Activated T-helper 17 cell treated with anti-CD3 and anti-CD28 coated beads, Interleukin-2, amount 50 U/mL, for 72 hours (primary cell): Measurements from ENCODE around the gene EEIG1. TPM values are rescaled to one million over a fixed set of nuclear protein-coding genes. Genes with fewer than 3 reads are reported as not detected.
A peak's percentile ranks its signal among the peaks of the same experiment; 100 is the strongest.

Experiments used
- ATAC-seq: fragments of 150-1000 bp; cut with Tn5 transposase; replicated peaks from 2 replicates; pipeline ENCODE4 v1.10.0; 2021; ENCODE audit warnings: mild to moderate bottlenecking, moderate library complexity
- H3K27ac Mint-ChIP-seq: one replicate; pipeline ENCODE4 v1.8.0; 2022; ENCODE audit warnings: mixed read lengths
- H3K27me3 Mint-ChIP-seq: one replicate; pipeline ENCODE4 v1.8.0; 2022; ENCODE audit warnings: mixed read lengths
- H3K36me3 Mint-ChIP-seq: one replicate; pipeline ENCODE4 v1.8.0; 2022; ENCODE audit warnings: low read depth, mild to moderate bottlenecking, mixed read lengths
- H3K4me1 Mint-ChIP-seq: one replicate; pipeline ENCODE4 v1.8.0; 2022; ENCODE audit warnings: mixed read lengths
- H3K4me3 Mint-ChIP-seq: one replicate; pipeline ENCODE4 v1.8.0; 2022; ENCODE audit warnings: mild to moderate bottlenecking, mixed read lengths
- H3K9me3 Mint-ChIP-seq: one replicate; pipeline ENCODE4 v1.8.0; 2022; ENCODE audit warnings: mixed read lengths
- total RNA-seq, 2 donors: library from RNA; stranded (reverse); gene quantifications; one replicate each; pipeline ENCODE4 v1.2.3, GENCODE V29; 2022

The EEIG1 gene
- total RNA-seq, 2 donors from 2014 or later = 29.6 to 37.8 TPM

- Mint-ChIP-seq H3K27ac (peak overlapping the region; percentile 86), H3K36me3 (peaks cover 5% of the 10 kb centered on the region)
- ATAC-seq = no peak
These were observed 17.8 kb downstream of the EEIG1 start for GRCh38 chr9:127963041-127963358.

GRCh38 chr9:127962278-127962677 is 18.5 kb downstream of the EEIG1 start:
- no peak for ATAC-seq
- H3K36me3 Mint-ChIP-seq = peaks cover 5% of the 10 kb centered on the region
- H3K27ac Mint-ChIP-seq = peak overlapping the region; percentile 86
- peaks cover 43% of the 10 kb centered on the region for H3K4me1 Mint-ChIP-seq
- no peaks in the 10 kb centered on the region for H3K9me3 Mint-ChIP-seq
- H3K27me3 Mint-ChIP-seq = no peaks in the 10 kb centered on the region
- peak overlapping the region; percentile 96 for H3K4me3 Mint-ChIP-seq

More at GRCh38 chr9:127963041-127963358, 17.8 kb downstream of the EEIG1 start:
- peak overlapping the region; percentile 96 for H3K4me3 Mint-ChIP-seq
- H3K4me1 Mint-ChIP-seq = peaks cover 50% of the 10 kb centered on the region
- H3K9me3 Mint-ChIP-seq = no peaks in the 10 kb centered on the region
- no peaks in the 10 kb centered on the region for H3K27me3 Mint-ChIP-seq

DNA sequence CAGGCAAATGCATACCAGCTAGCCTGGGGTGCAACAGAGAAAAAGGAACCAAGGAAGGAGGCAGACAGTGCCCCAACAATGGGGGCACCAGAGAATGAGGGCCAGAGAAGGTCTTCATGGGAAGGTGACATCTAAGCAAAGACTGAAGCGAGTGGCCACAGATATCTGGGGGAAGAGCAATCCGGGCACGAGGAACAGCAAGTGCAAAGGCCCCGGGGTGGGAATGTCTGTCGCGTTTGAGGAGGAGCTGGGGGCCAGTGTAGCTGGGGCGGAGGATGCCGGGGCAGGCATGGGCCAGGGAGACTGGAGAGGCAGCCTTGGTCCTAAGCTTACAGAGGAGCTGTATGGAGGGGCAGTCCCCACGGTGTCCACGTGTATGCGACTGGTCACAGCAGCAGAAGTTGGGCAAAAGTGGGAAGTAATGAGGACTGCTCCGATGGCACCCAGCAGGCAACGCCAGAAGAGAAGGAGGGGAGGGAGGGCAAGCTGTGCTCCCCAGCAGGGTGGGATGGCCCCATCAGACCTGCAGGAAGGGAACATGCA is 19.1 kb downstream of the EEIG1 start:
- peak overlapping the region; percentile 96 for H3K4me3 Mint-ChIP-seq
- no peak for ATAC-seq
- no peaks in the 10 kb centered on the region for H3K27me3 Mint-ChIP-seq
- H3K9me3 Mint-ChIP-seq = no peaks in the 10 kb centered on the region
- H3K4me1 Mint-ChIP-seq = peaks cover 37% of the 10 kb centered on the region
- H3K27ac Mint-ChIP-seq = peak overlapping the region; percentile 86
- peaks cover 5% of the 10 kb centered on the region for H3K36me3 Mint-ChIP-seq

DNA sequence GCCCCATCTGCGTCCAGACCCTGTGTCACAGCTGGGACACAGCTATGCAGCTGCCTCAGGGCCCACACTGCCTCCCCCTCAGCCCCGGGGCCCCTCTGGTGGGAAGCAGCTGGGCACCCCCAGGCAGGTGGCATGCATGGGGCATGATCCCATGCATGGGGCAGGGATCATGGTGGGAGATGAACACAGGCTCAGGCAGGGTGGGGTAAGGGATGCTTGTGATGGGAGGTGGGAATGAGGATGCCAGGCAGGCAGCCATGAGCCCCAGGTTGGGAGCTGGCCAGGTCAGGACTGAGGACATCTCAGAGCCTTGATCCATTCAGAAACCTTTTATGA is 19.7 kb downstream of the EEIG1 start:
- Mint-ChIP-seq H3K9me3 (no peaks in the 10 kb centered on the region), H3K4me3 (peak overlapping the region; percentile 96), H3K4me1 (peaks cover 39% of the 10 kb centered on the region), H3K27me3 (no peaks in the 10 kb centered on the region), H3K27ac (peak overlapping the region; percentile 86), H3K36me3 (peaks cover 5% of the 10 kb centered on the region)
- no peak for ATAC-seq

- no peaks in the 10 kb centered on the region for H3K27me3 Mint-ChIP-seq
- H3K27ac Mint-ChIP-seq = peak overlapping the region; percentile 86
- no peaks in the 10 kb centered on the region for H3K9me3 Mint-ChIP-seq
- H3K36me3 Mint-ChIP-seq = peaks cover 5% of the 10 kb centered on the region
- peaks cover 41% of the 10 kb centered on the region for H3K4me1 Mint-ChIP-seq
- no peak for ATAC-seq
- peak overlapping the region; percentile 96 for H3K4me3 Mint-ChIP-seq
These were observed 20.2 kb downstream of the EEIG1 start for GRCh38 chr9:127960410-127961154.

DNA sequence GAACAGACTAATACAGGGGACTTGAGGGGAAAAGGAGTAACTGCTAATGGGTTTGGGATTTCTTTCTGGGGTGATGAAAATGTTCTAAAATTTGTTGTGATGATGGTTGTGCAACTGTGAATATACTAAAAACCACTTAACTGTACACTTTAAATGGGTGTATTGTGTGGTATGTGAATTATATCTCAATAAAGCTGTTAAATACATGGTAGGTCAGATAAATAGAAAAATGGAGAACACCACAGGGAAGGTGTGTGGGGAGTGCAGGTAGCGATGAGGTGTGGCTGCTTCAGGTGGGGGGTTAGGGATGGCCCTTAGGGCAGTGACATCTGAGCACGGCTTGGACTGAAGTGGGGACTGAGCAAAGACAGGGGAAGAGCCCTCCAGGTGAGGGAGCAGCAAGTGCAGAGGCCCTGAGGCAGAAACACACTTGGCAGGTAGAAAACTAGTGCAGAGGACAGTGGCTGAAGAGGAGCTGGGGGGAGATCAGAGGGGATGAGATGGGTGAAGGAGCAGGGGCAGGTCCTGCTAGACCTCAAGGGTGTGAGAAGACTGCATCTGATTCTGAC is 20.9 kb downstream of the EEIG1 start:
- ATAC-seq = no peak
- no peaks in the 10 kb centered on the region for H3K9me3 Mint-ChIP-seq
- peak overlapping the region; percentile 86 for H3K27ac Mint-ChIP-seq
- peaks cover 40% of the 10 kb centered on the region for H3K4me1 Mint-ChIP-seq
- peak overlapping the region; percentile 96 for H3K4me3 Mint-ChIP-seq
- peaks cover 5% of the 10 kb centered on the region for H3K36me3 Mint-ChIP-seq
- no peaks in the 10 kb centered on the region for H3K27me3 Mint-ChIP-seq

DNA sequence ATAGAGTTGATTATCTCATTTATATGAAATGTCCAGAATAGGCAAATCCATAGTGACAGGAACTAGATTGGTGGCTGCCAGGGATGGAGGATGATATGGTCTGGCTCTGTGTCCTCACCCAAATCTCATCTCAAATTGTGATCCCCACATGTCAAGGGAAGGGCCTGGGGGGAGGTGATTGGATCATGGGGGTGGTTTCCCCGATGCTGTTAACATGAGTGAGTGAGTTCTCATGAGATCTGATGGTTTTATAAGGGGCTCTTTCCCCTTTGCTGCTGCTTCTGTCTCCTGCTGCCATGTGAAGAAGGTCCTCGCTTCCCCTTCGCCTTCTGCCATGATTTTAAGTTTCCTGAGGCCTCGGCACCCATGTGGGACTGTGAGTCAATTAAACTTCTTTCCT is 21.4 kb downstream of the EEIG1 start:
- no peaks in the 10 kb centered on the region for H3K9me3 Mint-ChIP-seq
- ATAC-seq = no peak
- H3K27ac Mint-ChIP-seq = peak overlapping the region; percentile 86
- peaks cover 5% of the 10 kb centered on the region for H3K36me3 Mint-ChIP-seq
- H3K27me3 Mint-ChIP-seq = no peaks in the 10 kb centered on the region
- H3K4me1 Mint-ChIP-seq = peaks cover 43% of the 10 kb centered on the region
- peak overlapping the region; percentile 96 for H3K4me3 Mint-ChIP-seq

- Mint-ChIP-seq H3K4me1 (peaks cover 48% of the 10 kb centered on the region), H3K27ac (peak overlapping the region; percentile 86), H3K9me3 (no peaks in the 10 kb centered on the region), H3K4me3 (peak overlapping the region; percentile 96), H3K36me3 (peaks cover 5% of the 10 kb centered on the region), H3K27me3 (no peaks in the 10 kb centered on the region)
- no peak for ATAC-seq
These were observed 22.1 kb downstream of the EEIG1 start for GRCh38 chr9:127958728-127959127.

- peaks cover 8% of the 10 kb centered on the region for H3K36me3 Mint-ChIP-seq
- peaks cover 37% of the 10 kb centered on the region for H3K4me1 Mint-ChIP-seq
- ATAC-seq = peak; percentile 93
- H3K27me3 Mint-ChIP-seq = no peaks in the 10 kb centered on the region
- peak overlapping the region; percentile 62 for H3K4me3 Mint-ChIP-seq
- H3K9me3 Mint-ChIP-seq = no peaks in the 10 kb centered on the region
- H3K27ac Mint-ChIP-seq = peak overlapping the region; percentile 74
These were observed 25.3 kb downstream of the EEIG1 start for GRCh38 chr9:127955294-127956015.

DNA sequence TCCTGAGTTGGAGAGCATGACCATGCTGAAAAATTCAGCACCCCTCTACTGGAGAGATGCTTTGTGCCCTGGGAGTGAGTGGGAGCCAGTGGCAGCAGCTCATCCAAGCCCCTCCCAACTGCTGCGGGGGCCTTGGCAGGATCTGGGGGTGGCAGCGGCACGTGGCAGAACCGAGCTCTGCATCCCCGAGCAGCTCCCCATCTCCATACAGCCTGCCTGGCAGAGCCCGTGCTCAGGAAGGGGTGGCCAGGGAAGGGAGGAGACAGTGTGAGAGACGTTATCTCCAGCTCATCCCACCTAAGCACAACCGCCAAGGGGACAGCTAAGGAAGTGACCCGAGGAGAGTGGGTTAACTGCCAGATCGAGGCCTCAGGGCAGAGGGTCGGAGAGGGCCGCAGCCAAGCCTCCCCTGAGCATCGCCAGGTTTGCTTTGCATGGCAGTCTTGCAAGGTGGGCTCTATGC is 25.9 kb downstream of the EEIG1 start:
- Mint-ChIP-seq H3K36me3 (peaks cover 8% of the 10 kb centered on the region), H3K4me1 (peaks cover 31% of the 10 kb centered on the region), H3K4me3 (peak overlapping the region; percentile 62), H3K27ac (peak overlapping the region; percentile 74), H3K27me3 (no peaks in the 10 kb centered on the region), H3K9me3 (no peaks in the 10 kb centered on the region)
- ATAC-seq = no peak

DNA sequence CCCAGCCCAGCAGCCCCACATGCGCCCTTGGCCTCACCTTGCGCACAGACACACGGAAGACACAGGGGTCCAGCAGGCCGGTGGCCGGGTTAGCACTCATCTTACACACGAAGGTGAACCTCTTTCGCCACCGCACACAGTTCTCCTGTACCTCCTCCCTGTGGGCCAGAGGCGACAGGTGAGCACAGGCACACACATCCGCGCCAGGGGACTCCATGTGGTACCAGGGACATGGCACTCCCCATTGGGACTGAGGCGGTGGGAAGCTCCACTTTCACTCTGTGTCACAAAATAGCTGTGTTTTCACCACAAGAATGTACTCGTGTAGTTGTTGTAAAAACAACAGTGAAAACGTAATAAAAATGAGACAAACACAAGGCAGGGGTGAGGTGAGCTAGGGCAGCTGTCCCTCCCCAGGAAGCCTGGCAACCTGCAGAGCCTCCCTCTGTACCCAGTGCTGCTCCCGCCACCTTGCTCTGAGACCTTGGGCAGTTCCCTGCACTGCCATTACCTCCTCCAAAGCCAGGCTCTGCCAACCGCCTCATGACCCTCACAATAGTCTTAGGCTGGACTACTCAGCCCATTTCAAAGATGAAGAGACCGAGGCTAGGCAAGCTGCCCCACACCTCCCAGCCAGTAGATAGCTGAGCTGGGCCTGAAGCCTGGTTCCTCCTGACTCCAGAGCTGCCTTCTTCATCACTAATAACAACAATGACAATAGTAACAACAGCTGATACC is 26.9 kb downstream of the EEIG1 start:
- peaks cover 8% of the 10 kb centered on the region for H3K36me3 Mint-ChIP-seq
- H3K27me3 Mint-ChIP-seq = no peaks in the 10 kb centered on the region
- peak overlapping the region; percentile 74 for H3K27ac Mint-ChIP-seq
- H3K9me3 Mint-ChIP-seq = no peaks in the 10 kb centered on the region
- peaks cover 22% of the 10 kb centered on the region for H3K4me1 Mint-ChIP-seq
- peak overlapping the region; percentile 62 for H3K4me3 Mint-ChIP-seq
- ATAC-seq = peak; percentile 11

- Mint-ChIP-seq H3K27ac (no peak overlapping the region), H3K4me3 (peak overlapping the region; percentile 62), H3K9me3 (no peaks in the 10 kb centered on the region), H3K4me1 (peaks cover 22% of the 10 kb centered on the region), H3K36me3 (peaks cover 8% of the 10 kb centered on the region), H3K27me3 (no peaks in the 10 kb centered on the region)
- no peak for ATAC-seq
These were observed 27.6 kb downstream of the EEIG1 start for GRCh38 chr9:127953154-127953553.

DNA sequence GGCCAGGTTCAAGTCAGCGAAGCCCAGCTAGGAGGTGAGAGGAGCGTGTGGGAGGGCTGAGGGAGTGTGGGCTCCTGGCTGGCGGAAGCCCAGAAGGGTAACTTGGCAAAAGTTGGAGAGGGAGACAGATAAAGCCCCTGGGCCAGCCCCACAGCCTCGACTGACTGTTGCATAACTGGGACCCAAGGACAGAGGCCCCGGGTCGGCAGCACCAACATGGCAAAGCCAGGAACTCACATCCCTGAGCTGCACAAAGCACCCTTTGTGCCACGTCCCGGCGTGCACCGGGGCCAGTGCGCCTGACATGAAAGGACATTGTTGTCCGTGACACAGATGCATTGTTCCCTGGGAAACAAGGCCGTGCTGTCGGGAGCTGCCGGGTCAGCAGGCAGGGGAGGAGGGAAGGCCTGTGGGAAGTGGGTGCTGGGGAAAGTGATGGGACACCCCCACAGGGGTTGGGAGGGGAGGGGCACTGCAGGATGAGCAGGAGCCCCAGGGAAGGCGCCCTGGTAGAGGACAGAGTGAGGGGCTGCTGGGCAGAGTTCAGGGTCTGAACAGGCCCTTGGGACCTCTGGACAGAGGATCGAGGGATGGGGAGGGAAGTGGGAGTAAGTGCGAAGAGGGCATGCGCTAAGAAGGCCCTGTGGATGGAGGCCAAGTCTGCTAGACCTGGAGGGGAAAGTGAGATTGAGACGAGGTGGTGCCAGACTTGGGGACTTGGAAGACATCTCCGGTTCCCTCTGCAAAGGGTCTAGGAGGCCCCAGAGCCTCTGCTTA is 30.1 kb downstream of the EEIG1 start:
- Mint-ChIP-seq H3K4me1 (peaks cover 17% of the 10 kb centered on the region), H3K27me3 (no peaks in the 10 kb centered on the region), H3K36me3 (peaks cover 13% of the 10 kb centered on the region), H3K27ac (peak overlapping the region; percentile 73), H3K4me3 (no peak overlapping the region), H3K9me3 (no peaks in the 10 kb centered on the region)
- ATAC-seq = no peak
